ENCODE results near the gene THUMPD2.

Gene THUMPD2

GRCh38 chr2:39706945-39707344 lies 72.1 kb downstream of the THUMPD2 start:
- Histone ChIP-seq H3K9ac (ENCODE audit: low read length) (no peak overlapping the region), H3K9me2 (replicated peaks; ENCODE audit: insufficient read depth, low read length) (no peaks in the 10 kb centered on the region), H3K27ac (ENCODE audit: low read length) (no peak overlapping the region), H3K79me2 (ENCODE audit: low read length) (no peaks in the 10 kb centered on the region), H3K36me3 (replicated peaks; ENCODE audit: insufficient read depth, low read length) (no peaks in the 10 kb centered on the region), H2AFZ (ENCODE audit: low read length) (no peak overlapping the region), H3K27me3 (replicated peaks; ENCODE audit: insufficient read depth, low read length) (no peaks in the 10 kb centered on the region), H3K9me3 (replicated peaks; ENCODE audit: insufficient read depth, low read length) (no peaks in the 10 kb centered on the region), H3F3A (ENCODE audit: insufficient read depth, low read length) (no peaks in the 10 kb centered on the region), H3K4me1 (ENCODE audit: low read length) (no peaks in the 10 kb centered on the region), H3K4me3 (ENCODE audit: low read length) (no peak overlapping the region), H4K20me1 (ENCODE audit: insufficient read depth, low read length) (no peaks in the 10 kb centered on the region), H3K4me2 (ENCODE audit: low read depth, low read length) (no peak overlapping the region)
- TF ChIP-seq EZH2 (optimal IDR thresholded peaks at IDR 0.05; ENCODE audit: low read depth, low read length), result no peak
- TF ChIP-seq EZH2phosphoT487 (IDR thresholded peaks at IDR 0.05; ENCODE audit: low read length), result no peak
- no peak for TF ChIP-seq CTCF (IDR thresholded peaks at IDR 0.05; ENCODE audit: low read length)
- DNase-seq, result no peak

- Histone ChIP-seq H3K4me3 (ENCODE audit: low read length) (no peak overlapping the region), H3K9me3 (replicated peaks; ENCODE audit: insufficient read depth, low read length) (no peaks in the 10 kb centered on the region), H3K9me2 (replicated peaks; ENCODE audit: insufficient read depth, low read length) (no peaks in the 10 kb centered on the region), H4K20me1 (ENCODE audit: insufficient read depth, low read length) (no peaks in the 10 kb centered on the region), H3K79me2 (ENCODE audit: low read length) (no peaks in the 10 kb centered on the region), H3K27me3 (replicated peaks; ENCODE audit: insufficient read depth, low read length) (no peaks in the 10 kb centered on the region), H3K4me2 (ENCODE audit: low read depth, low read length) (no peak overlapping the region), H3F3A (ENCODE audit: insufficient read depth, low read length) (no peaks in the 10 kb centered on the region), H3K36me3 (replicated peaks; ENCODE audit: insufficient read depth, low read length) (no peaks in the 10 kb centered on the region), H2AFZ (ENCODE audit: low read length) (no peak overlapping the region), H3K27ac (ENCODE audit: low read length) (no peak overlapping the region), H3K9ac (ENCODE audit: low read length) (no peak overlapping the region), H3K4me1 (ENCODE audit: low read length) (no peaks in the 10 kb centered on the region)
- TF ChIP-seq EZH2 (optimal IDR thresholded peaks at IDR 0.05; ENCODE audit: low read depth, low read length), result no peak
- no peak for TF ChIP-seq EZH2phosphoT487 (IDR thresholded peaks at IDR 0.05; ENCODE audit: low read length)
- TF ChIP-seq CTCF (IDR thresholded peaks at IDR 0.05; ENCODE audit: low read length), result no peak
- DNase-seq, result no peak
Measured at GRCh38 chr2:39706312-39706711, 72.7 kb downstream of the THUMPD2 start.

- Histone ChIP-seq H4K20me1 (ENCODE audit: insufficient read depth, low read length) (no peaks in the 10 kb centered on the region), H3K36me3 (replicated peaks; ENCODE audit: insufficient read depth, low read length) (no peaks in the 10 kb centered on the region), H3K9me3 (replicated peaks; ENCODE audit: insufficient read depth, low read length) (no peaks in the 10 kb centered on the region), H3K27ac (ENCODE audit: low read length) (no peak overlapping the region), H3F3A (ENCODE audit: insufficient read depth, low read length) (no peaks in the 10 kb centered on the region), H3K4me3 (ENCODE audit: low read length) (no peak overlapping the region), H3K4me2 (ENCODE audit: low read depth, low read length) (no peak overlapping the region), H3K9ac (ENCODE audit: low read length) (no peak overlapping the region), H3K9me2 (replicated peaks; ENCODE audit: insufficient read depth, low read length) (no peaks in the 10 kb centered on the region), H3K4me1 (ENCODE audit: low read length) (no peaks in the 10 kb centered on the region), H2AFZ (ENCODE audit: low read length) (no peak overlapping the region), H3K79me2 (ENCODE audit: low read length) (no peaks in the 10 kb centered on the region), H3K27me3 (replicated peaks; ENCODE audit: insufficient read depth, low read length) (no peaks in the 10 kb centered on the region)
- TF ChIP-seq EZH2phosphoT487 (IDR thresholded peaks at IDR 0.05; ENCODE audit: low read length), result no peak
- TF ChIP-seq EZH2 (optimal IDR thresholded peaks at IDR 0.05; ENCODE audit: low read depth, low read length), result no peak
- TF ChIP-seq CTCF (IDR thresholded peaks at IDR 0.05; ENCODE audit: low read length), result no peak
- no peak for DNase-seq
Measured at GRCh38 chr2:39705638-39706037, 73.4 kb downstream of the THUMPD2 start.
